DOHH2 (cell line): ENCODE results near the gene DPT.

ENCODE experiments used
- EZH2phosphoT487 ChIP-seq: fragments of 200-600 bp; sonication (generic); IDR thresholded peaks from 2 replicates; pipeline ENCODE4 v1.6.1; 2017; ENCODE audit warnings: borderline replicate concordance, mild to moderate bottlenecking, antibody characterized with exemption, low read length, moderate library complexity, mixed read lengths
- TF ChIP-seq, protein P1 (sequence below): fragments of 200-600 bp; sonication (generic); IDR thresholded peaks from one replicate; pipeline ENCODE4 v1.5.1; 2014; ENCODE audit warnings: antibody characterized with exemption, mild to moderate bottlenecking, low read depth, low read length; ENCODE audit not compliant: poor library complexity, severe bottlenecking

GRCh38 chr1:168726281-168726680 is 2.7 kb downstream of the DPT start:
- TF ChIP-seq, protein P1, sequence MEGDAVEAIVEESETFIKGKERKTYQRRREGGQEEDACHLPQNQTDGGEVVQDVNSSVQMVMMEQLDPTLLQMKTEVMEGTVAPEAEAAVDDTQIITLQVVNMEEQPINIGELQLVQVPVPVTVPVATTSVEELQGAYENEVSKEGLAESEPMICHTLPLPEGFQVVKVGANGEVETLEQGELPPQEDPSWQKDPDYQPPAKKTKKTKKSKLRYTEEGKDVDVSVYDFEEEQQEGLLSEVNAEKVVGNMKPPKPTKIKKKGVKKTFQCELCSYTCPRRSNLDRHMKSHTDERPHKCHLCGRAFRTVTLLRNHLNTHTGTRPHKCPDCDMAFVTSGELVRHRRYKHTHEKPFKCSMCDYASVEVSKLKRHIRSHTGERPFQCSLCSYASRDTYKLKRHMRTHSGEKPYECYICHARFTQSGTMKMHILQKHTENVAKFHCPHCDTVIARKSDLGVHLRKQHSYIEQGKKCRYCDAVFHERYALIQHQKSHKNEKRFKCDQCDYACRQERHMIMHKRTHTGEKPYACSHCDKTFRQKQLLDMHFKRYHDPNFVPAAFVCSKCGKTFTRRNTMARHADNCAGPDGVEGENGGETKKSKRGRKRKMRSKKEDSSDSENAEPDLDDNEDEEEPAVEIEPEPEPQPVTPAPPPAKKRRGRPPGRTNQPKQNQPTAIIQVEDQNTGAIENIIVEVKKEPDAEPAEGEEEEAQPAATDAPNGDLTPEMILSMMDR = no peak
- no peak for TF ChIP-seq EZH2phosphoT487
